Measurements from ENCODE around the gene CALN1.

DNA sequence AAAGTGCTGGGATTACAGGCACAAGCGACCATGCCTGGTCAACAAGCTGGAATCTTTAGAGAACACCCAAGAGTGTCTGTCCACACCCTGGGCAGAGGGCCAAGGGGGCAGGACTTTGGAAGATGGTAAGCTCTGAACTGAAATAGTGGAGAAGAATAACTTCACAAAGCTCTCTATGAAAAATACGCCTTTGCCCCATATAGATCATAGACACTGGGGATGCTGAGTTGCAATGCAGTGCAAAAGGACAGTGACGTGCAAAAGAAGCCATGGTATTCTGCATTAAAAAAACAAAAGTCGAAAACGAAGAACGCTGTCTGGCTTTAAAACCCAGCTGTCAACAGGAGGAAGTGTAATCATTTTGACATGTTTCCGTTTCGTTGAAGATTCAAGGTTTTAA is 353.6 kb downstream of the CALN1 start:
- TF ChIP-seq YY1 (IDR thresholded peaks at IDR 0.05; ENCODE audit: insufficient read depth, insufficient read length) (no peak), ZNF274 (IDR thresholded peaks at IDR 0.05; ENCODE audit: low read depth, low read length) (no peak), SUZ12 (IDR thresholded peaks at IDR 0.05; ENCODE audit: extremely low read depth, insufficient read depth, insufficient read length) (no peak)
